ENCODE measurements around the gene LHFPL6. TPM values are rescaled to one million over a fixed set of nuclear protein-coding genes. Genes with fewer than 3 reads are reported as not detected.

LHFPL6 gene
- total RNA-seq, 1 experiment from 2014 or later: 8.9 TPM

- BruUV-seq (replicated peaks): no TSS peak
- intact Hi-C loops (cut with micrococcal nuclease): loop anchor here (5.0 kb wide), 1 partner anchor 100 kb away; the partner anchor contains the start of gene LHFPL6
- CTCF ChIA-PET: interaction anchor here (1.1 to 1.8 kb wide), 2 partner anchors 87 to 110 kb away, joined by 4 read pairs; no protein-coding TSS in a partner anchor
Measured at GRCh38 chr13:39501702-39502324, 101.2 kb downstream of the LHFPL6 start.

DNA sequence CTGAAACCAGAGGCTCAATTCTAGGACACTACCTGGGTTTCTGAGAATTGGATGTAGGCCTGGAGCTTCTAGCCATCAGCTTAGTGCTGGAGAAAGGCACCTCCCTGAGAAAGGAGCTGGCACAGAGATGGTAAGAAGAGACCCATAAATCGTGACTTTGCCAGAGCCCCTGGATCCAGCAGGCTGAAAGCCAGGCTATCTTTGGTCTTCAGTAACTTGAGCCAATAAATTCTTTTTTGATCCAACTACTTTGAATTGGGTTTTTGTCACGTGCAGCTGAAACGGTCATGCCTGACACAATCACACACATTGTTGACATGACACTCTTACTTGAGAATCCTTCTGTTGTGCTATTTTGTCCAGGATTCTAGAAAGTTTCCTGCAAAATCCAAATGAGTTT is 103.4 kb downstream of the LHFPL6 start:
- no peak overlapping the region for H3K27ac Mint-ChIP-seq (ENCODE audit: low read depth, unreplicated experiment)
- no peaks in the 10 kb centered on the region for H3K36me3 Mint-ChIP-seq (ENCODE audit: insufficient read depth, unreplicated experiment)
- ChIA-PET POLR2A (no interaction called here), CTCF (interaction anchor here (0.7 to 1.5 kb wide), 3 partner anchors 12 to 113 kb away, joined by 3 to 5 read pairs (median 3); no protein-coding TSS in a partner anchor)
- no TSS peak for BruUV-seq (replicated peaks)
- intact Hi-C loops (cut with micrococcal nuclease): loop anchor here (5.0 kb wide), 1 partner anchor 103 kb away; the partner anchor contains the start of gene LHFPL6
- H3K9me3 Mint-ChIP-seq (ENCODE audit: unreplicated experiment): no peaks in the 10 kb centered on the region
- no peak for DNase-seq (ENCODE audit: unreplicated experiment)
- no peaks in the 10 kb centered on the region for H3K27me3 Mint-ChIP-seq (ENCODE audit: insufficient read depth, unreplicated experiment)
- H3K4me1 Mint-ChIP-seq (ENCODE audit: insufficient read depth, unreplicated experiment): no peaks in the 10 kb centered on the region
- H3K4me3 Mint-ChIP-seq (ENCODE audit: unreplicated experiment): no peak overlapping the region
- TF ChIP-seq, protein P1, sequence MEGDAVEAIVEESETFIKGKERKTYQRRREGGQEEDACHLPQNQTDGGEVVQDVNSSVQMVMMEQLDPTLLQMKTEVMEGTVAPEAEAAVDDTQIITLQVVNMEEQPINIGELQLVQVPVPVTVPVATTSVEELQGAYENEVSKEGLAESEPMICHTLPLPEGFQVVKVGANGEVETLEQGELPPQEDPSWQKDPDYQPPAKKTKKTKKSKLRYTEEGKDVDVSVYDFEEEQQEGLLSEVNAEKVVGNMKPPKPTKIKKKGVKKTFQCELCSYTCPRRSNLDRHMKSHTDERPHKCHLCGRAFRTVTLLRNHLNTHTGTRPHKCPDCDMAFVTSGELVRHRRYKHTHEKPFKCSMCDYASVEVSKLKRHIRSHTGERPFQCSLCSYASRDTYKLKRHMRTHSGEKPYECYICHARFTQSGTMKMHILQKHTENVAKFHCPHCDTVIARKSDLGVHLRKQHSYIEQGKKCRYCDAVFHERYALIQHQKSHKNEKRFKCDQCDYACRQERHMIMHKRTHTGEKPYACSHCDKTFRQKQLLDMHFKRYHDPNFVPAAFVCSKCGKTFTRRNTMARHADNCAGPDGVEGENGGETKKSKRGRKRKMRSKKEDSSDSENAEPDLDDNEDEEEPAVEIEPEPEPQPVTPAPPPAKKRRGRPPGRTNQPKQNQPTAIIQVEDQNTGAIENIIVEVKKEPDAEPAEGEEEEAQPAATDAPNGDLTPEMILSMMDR (IDR thresholded peaks at IDR 0.05; ENCODE audit: unreplicated experiment): no peak

More at GRCh38 chr13:39501702-39502324, 101.2 kb downstream of the LHFPL6 start:
- Mint-ChIP-seq H3K36me3 (ENCODE audit: insufficient read depth, unreplicated experiment) (no peaks in the 10 kb centered on the region), H3K27ac (ENCODE audit: low read depth, unreplicated experiment) (no peak overlapping the region), H3K27me3 (ENCODE audit: insufficient read depth, unreplicated experiment) (no peaks in the 10 kb centered on the region), H3K4me3 (ENCODE audit: unreplicated experiment) (no peak overlapping the region), H3K4me1 (ENCODE audit: insufficient read depth, unreplicated experiment) (no peaks in the 10 kb centered on the region), H3K9me3 (ENCODE audit: unreplicated experiment) (no peaks in the 10 kb centered on the region)
- POLR2A ChIA-PET: no interaction called here
- TF ChIP-seq, protein P1 (IDR thresholded peaks at IDR 0.05; ENCODE audit: unreplicated experiment): no peak
- DNase-seq (ENCODE audit: unreplicated experiment): no peak

DNA sequence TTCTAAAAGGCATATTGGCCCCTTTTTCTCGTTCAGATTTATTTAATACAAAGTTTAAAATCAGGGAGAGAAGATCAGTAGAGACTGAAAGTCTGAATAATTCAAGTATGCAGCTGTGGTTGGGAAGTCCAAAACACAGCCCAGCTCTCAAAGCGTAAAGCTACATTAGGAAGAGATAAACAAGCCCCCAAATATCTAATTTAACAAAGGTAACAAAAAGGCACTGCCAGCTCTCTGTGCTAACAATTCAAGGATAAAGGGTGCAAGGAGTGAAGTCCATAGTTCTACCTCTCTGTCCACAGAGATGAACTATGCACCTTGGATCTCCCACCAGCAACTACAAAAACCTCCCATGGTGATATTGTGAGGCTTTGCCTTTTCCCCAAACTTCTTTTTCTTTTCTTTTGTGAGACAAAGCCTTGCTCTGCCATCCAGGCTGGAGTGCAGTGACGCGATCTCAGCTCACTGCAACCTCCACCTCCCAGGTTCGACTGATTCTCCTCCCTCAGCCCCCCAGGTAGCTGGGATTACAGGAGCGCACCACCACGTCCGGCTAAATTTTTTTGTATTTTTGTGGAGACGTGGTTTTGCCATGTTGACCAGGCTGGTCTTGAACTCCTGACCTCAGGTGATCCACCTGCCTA is 104.4 kb downstream of the LHFPL6 start:
- Mint-ChIP-seq H3K4me3 (ENCODE audit: unreplicated experiment) (no peak overlapping the region), H3K27ac (ENCODE audit: low read depth, unreplicated experiment) (no peak overlapping the region), H3K27me3 (ENCODE audit: insufficient read depth, unreplicated experiment) (no peaks in the 10 kb centered on the region), H3K4me1 (ENCODE audit: insufficient read depth, unreplicated experiment) (no peaks in the 10 kb centered on the region), H3K36me3 (ENCODE audit: insufficient read depth, unreplicated experiment) (no peaks in the 10 kb centered on the region), H3K9me3 (ENCODE audit: unreplicated experiment) (no peaks in the 10 kb centered on the region)
- intact Hi-C loops (cut with micrococcal nuclease): no loop called here
- TF ChIP-seq, protein P1 (IDR thresholded peaks at IDR 0.05; ENCODE audit: unreplicated experiment): no peak
- ChIA-PET POLR2A (no interaction called here), CTCF (interaction anchor here (1.0 kb wide), 1 partner anchor 114 kb away, joined by 6 read pairs; no protein-coding TSS in a partner anchor)
- no TSS peak for BruUV-seq (replicated peaks)
- no peak for DNase-seq (ENCODE audit: unreplicated experiment)

GRCh38 chr13:39496506-39496905 is 106.5 kb downstream of the LHFPL6 start:
- ChIA-PET CTCF (interaction anchor here (1.2 kb wide), 1 partner anchor 9 kb away, joined by 4 read pairs; no protein-coding TSS in a partner anchor), POLR2A (interaction anchor here (0.7 to 0.9 kb wide), 2 partner anchors 16 kb away, joined by 3 read pairs; no protein-coding TSS in a partner anchor)
- H3K27ac Mint-ChIP-seq (ENCODE audit: low read depth, unreplicated experiment): no peak overlapping the region
- no peaks in the 10 kb centered on the region for H3K36me3 Mint-ChIP-seq (ENCODE audit: insufficient read depth, unreplicated experiment)
- TF ChIP-seq, protein P1 (IDR thresholded peaks at IDR 0.05; ENCODE audit: unreplicated experiment): no peak
- BruUV-seq (replicated peaks): no TSS peak
- H3K4me3 Mint-ChIP-seq (ENCODE audit: unreplicated experiment): no peak overlapping the region
- H3K4me1 Mint-ChIP-seq (ENCODE audit: insufficient read depth, unreplicated experiment): no peaks in the 10 kb centered on the region
- DNase-seq (ENCODE audit: unreplicated experiment): no peak
- no peaks in the 10 kb centered on the region for H3K27me3 Mint-ChIP-seq (ENCODE audit: insufficient read depth, unreplicated experiment)
- H3K9me3 Mint-ChIP-seq (ENCODE audit: unreplicated experiment): no peaks in the 10 kb centered on the region
- intact Hi-C loops (cut with micrococcal nuclease): no loop called here

Measured in MCF 10A (cell line).